Activated CD4-positive, alpha-beta T cell treated with anti-CD3 and anti-CD28 coated beads, Interleukin-2, amount 10 ng/mL, durations not matched to agents 24 days and 14 days (primary cell): ENCODE measurements around the gene VPS41. TPM values are rescaled to one million over a fixed set of nuclear protein-coding genes. Genes with fewer than 3 reads are reported as not detected.

Source experiments
- DNase-seq: peaks from one replicate; pipeline ENCODE4 v3.0.0; 2022
- H3K27ac Mint-ChIP-seq: one replicate; pipeline ENCODE4 v1.8.0; 2022; ENCODE audit warnings: mild to moderate bottlenecking, mixed read lengths
- H3K27me3 Mint-ChIP-seq: one replicate; pipeline ENCODE4 v1.8.0; 2022; ENCODE audit warnings: mixed read lengths
- H3K36me3 Mint-ChIP-seq: one replicate; pipeline ENCODE4 v1.8.0; 2022; ENCODE audit warnings: low read depth, mild to moderate bottlenecking, mixed read lengths
- H3K4me1 Mint-ChIP-seq: one replicate; pipeline ENCODE4 v1.8.0; 2021; ENCODE audit warnings: mixed read lengths
- H3K4me3 Mint-ChIP-seq: one replicate; pipeline ENCODE4 v1.8.0; 2022; ENCODE audit warnings: mild to moderate bottlenecking, moderate library complexity, mixed read lengths
- H3K9me3 Mint-ChIP-seq: one replicate; pipeline ENCODE4 v1.8.0; 2021; ENCODE audit warnings: mixed read lengths
- intact Hi-C: fragments of 100-400 bp; cut with micrococcal nuclease; formaldehyde crosslinking; loops from one replicate; pipeline ENCODE4 v1.15.1; 2023
- total RNA-seq: library from RNA; stranded (reverse); gene quantifications from 2 replicates; pipeline ENCODE4 v1.2.3, GENCODE V29; 2022

The VPS41 gene
- total RNA-seq, 1 donor from 2014 or later: 58.4 TPM

DNA sequence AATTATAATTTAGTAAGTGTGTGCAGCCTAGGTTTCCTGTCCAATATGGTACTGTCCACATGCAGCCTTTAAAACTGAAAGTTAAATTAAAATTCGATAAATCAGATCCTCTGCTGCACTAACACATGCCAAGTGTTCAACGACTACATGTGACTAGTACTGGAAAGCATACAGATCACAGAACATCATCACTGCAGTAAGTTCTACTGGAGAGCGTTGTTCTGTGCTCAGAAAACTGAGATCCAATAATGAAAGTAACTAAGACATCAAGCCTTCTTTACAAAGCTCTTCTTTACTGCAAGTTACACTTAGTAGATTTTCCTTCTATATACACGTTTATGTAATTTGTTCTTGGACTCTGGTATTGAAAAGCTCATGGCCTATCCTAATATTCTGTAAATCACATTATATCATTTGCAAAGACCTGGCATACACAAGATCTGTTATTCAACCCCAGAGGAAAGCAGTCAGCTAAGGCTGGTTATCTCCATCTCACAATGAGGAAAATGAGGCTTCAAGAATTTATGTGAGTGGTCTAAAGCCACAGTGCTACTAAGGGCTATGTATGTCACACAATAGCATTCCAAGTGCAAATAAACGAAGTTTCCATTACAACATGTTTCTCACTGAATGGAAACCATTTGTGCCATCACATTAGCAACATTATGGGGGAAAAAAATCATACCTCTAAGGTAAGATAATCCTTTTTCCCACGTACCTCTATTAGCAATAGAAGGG lies 77.6 kb downstream of the VPS41 start:
- intact Hi-C loops: no loop called here
- DNase-seq: no peak
- no peaks in the 10 kb centered on the region for H3K36me3 Mint-ChIP-seq
- no peak overlapping the region for H3K27ac Mint-ChIP-seq
- H3K9me3 Mint-ChIP-seq: no peaks in the 10 kb centered on the region
- H3K4me1 Mint-ChIP-seq: no peaks in the 10 kb centered on the region
- no peaks in the 10 kb centered on the region for H3K27me3 Mint-ChIP-seq
- no peak overlapping the region for H3K4me3 Mint-ChIP-seq

DNA sequence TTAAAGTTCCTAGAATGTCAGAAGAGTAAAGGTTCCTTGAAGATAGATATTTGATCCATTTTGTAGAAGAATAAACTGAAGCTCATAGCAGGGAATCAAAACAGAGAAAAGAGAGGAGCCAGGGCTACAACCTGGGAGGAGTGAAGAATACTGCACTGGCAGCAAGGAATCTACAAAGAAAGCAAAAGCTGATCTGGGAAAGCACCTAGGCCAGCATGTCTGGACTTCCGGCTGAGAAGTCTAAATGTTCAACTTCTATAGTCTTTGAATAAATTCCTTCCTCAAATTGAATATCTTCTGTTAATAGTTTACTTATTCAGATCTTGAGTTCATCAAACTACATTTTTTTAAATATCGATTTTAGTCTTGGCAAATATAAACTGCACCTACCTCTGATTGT lies 78.2 kb downstream of the VPS41 start:
- H3K27ac Mint-ChIP-seq: no peak overlapping the region
- no peak overlapping the region for H3K4me3 Mint-ChIP-seq
- H3K36me3 Mint-ChIP-seq: no peaks in the 10 kb centered on the region
- no peaks in the 10 kb centered on the region for H3K9me3 Mint-ChIP-seq
- no peaks in the 10 kb centered on the region for H3K4me1 Mint-ChIP-seq
- no peak for DNase-seq
- no peaks in the 10 kb centered on the region for H3K27me3 Mint-ChIP-seq
- intact Hi-C loops: no loop called here

DNA sequence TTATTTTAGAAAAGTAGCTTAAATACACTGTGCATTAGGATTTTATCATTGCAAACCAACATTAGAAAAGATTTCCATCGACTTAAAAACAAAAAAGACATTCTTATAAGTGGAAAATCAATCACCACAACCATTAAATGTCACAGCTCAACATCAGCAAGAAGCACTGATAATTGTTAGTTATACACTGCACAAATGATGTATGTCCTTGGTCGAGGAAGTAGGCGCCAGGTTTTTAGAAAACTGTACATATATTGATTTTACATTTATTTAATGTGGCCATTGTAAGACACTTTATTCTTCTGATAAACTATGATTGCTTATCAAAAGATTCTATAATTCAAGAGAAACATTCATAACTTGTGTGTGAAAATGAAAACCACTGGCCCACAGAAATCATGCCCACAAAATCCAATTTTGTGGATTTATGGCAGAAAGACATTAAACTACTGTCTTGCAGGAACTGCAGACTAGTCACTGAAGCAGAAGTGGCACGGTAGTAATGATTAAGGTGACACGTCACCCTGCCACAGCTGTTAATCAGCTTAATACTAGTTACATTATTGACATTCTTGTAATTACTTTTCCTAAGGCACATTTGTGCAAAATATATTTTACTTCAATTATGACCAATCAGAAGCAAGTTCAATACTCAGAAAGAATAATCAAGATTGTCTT lies 79.4 kb downstream of the VPS41 start:
- Mint-ChIP-seq H3K4me1 (no peaks in the 10 kb centered on the region), H3K36me3 (no peaks in the 10 kb centered on the region), H3K27me3 (no peaks in the 10 kb centered on the region), H3K27ac (no peak overlapping the region), H3K9me3 (no peaks in the 10 kb centered on the region), H3K4me3 (no peak overlapping the region)
- intact Hi-C loops: no loop called here
- DNase-seq: no peak

DNA sequence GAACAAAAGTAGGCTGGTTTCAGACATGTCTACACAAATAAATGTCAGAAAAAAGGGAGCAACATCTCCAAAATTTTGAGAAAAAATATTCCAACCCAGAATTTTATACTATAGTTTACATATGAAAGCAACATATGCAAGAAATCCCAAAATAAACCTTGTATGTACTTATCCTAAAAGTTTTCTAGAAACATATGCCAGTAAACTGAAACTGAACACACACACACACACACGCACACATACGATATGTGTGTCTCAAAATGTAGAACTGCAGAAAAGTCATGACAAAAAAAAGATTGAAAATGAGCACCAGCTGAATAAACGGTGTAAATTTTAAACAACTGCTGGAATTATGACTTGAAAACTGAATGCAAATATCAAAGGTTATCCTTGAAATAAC lies 81.0 kb downstream of the VPS41 start:
- Mint-ChIP-seq H3K27ac (no peak overlapping the region), H3K4me3 (no peak overlapping the region), H3K27me3 (no peaks in the 10 kb centered on the region), H3K9me3 (no peaks in the 10 kb centered on the region), H3K36me3 (no peaks in the 10 kb centered on the region), H3K4me1 (no peaks in the 10 kb centered on the region)
- DNase-seq: no peak
- intact Hi-C loops: no loop called here

DNA sequence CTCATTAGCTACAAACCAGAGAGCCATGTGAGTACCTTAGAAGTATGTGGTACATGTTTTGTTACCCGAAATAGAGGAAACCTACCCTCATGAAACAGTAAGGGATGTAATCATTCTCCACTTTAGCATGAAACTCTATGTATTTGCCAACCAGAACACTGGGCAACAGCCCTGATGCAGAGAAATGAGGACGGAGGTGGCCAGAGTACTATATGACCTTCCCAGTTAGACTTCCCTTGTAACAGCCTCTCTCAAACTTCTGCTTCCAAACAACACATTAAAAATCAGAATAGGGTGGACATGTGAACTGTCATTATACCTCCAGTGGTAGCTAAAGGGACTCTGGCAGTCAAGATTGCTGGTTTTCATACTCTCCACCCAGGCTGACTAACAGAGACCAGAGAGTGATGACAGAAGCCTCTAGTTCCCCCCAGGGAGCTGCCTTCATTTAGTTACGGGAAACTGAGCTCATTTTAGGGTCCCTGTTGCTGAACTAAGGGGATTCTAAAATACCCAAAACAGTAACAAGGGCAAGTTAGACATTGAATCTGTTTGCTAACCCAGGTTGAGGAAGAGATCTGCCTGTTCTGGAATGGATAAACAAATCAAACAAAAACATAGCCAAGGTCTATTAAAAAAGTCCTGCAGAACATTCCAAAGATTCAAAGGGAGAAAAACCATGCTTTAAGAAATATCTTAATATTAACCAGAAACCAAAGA lies 83.1 kb downstream of the VPS41 start:
- DNase-seq: no peak
- Mint-ChIP-seq H3K36me3 (no peaks in the 10 kb centered on the region), H3K27me3 (no peaks in the 10 kb centered on the region), H3K4me1 (no peaks in the 10 kb centered on the region), H3K4me3 (no peak overlapping the region), H3K9me3 (no peaks in the 10 kb centered on the region), H3K27ac (no peak overlapping the region)
- intact Hi-C loops: no loop called here

DNA sequence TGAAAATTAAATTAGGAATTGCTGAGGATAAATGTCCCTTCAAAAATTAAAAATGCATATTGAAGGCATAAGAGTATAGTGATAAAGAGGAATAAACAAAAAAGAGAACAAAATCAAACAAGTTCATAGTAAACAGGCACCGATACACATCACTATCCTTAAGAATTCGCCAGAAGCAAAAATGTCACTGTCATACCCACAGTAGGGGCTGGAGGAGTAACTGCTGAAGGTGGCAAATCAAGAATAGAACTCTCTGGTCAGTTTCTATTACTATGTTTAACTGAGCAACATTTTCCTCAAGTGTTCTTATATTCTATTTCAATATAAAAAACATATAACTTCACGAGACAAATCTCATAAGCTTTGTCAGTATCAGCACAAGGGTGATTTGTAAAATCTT lies 84.0 kb downstream of the VPS41 start:
- no peak overlapping the region for H3K27ac Mint-ChIP-seq
- no peak overlapping the region for H3K4me3 Mint-ChIP-seq
- H3K9me3 Mint-ChIP-seq: no peaks in the 10 kb centered on the region
- no peaks in the 10 kb centered on the region for H3K4me1 Mint-ChIP-seq
- intact Hi-C loops: no loop called here
- H3K36me3 Mint-ChIP-seq: no peaks in the 10 kb centered on the region
- H3K27me3 Mint-ChIP-seq: no peaks in the 10 kb centered on the region
- no peak for DNase-seq

DNA sequence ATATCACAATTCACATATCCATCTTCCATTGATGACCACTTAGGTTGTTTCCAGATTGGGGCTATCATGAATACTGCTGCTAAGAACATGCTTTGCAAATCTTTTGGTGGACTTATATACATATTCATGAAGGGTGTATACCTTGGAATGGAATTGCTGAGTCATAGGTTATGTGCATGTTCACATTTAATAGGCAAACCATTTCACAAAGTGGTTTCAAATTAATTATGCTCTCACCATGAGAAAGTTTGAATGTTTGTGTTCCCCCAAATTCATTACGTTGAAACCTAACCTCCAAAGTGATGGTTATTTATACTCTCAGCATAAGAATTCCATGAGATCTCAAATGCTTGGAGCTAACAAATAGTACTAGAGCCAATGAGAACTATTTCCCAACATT lies 86.4 kb downstream of the VPS41 start:
- Mint-ChIP-seq H3K4me3 (no peak overlapping the region), H3K4me1 (no peaks in the 10 kb centered on the region), H3K9me3 (no peaks in the 10 kb centered on the region), H3K36me3 (no peaks in the 10 kb centered on the region), H3K27me3 (no peaks in the 10 kb centered on the region), H3K27ac (no peak overlapping the region)
- intact Hi-C loops: no loop called here
- DNase-seq: no peak

DNA sequence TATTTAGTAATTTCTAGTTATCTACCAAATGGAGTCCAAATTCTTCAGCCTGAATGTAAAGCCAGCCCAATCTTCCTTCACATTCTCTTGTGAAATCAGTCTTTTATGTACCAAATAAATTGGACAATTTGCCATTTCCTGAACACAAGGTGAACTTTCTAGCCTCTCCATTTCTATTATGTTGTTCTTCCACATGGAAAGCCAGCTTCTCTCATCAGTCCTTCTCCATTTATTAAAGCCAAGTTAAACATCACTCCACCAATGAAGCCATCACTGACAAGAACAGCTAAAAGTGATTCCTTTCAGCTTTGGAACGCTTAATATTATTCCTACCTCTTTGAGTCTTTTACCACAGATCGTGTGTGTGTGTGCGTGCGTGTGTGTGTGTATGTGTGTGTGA lies 88.4 kb downstream of the VPS41 start:
- no peaks in the 10 kb centered on the region for H3K27me3 Mint-ChIP-seq
- no peak overlapping the region for H3K4me3 Mint-ChIP-seq
- peaks cover 2% of the 10 kb centered on the region for H3K36me3 Mint-ChIP-seq
- DNase-seq: no peak
- H3K27ac Mint-ChIP-seq: no peak overlapping the region
- intact Hi-C loops: no loop called here
- H3K4me1 Mint-ChIP-seq: no peaks in the 10 kb centered on the region
- H3K9me3 Mint-ChIP-seq: no peaks in the 10 kb centered on the region

DNA sequence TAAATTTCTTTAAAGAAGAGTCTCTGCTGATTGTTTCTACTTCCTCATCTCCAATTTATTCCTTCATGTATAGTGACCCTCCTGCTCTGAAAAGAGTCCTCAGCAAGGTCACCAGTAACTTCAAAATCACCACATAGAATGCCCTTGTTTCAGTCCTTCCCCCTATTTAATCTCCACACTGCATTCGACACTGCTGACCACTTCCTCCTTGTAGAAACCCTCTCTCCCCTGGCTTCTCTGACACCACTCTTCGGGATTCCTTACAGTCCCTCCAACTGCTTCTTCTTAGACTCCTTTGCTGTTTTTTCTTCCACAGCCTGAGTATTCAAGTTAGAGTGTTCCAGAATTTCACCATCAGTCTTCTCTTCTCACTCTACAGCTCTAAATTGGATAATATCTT lies 89.5 kb downstream of the VPS41 start:
- H3K36me3 Mint-ChIP-seq: peaks cover 2% of the 10 kb centered on the region
- H3K27me3 Mint-ChIP-seq: no peaks in the 10 kb centered on the region
- H3K9me3 Mint-ChIP-seq: no peaks in the 10 kb centered on the region
- H3K4me3 Mint-ChIP-seq: no peak overlapping the region
- H3K4me1 Mint-ChIP-seq: no peaks in the 10 kb centered on the region
- H3K27ac Mint-ChIP-seq: no peak overlapping the region
- intact Hi-C loops: no loop called here
- DNase-seq: no peak

DNA sequence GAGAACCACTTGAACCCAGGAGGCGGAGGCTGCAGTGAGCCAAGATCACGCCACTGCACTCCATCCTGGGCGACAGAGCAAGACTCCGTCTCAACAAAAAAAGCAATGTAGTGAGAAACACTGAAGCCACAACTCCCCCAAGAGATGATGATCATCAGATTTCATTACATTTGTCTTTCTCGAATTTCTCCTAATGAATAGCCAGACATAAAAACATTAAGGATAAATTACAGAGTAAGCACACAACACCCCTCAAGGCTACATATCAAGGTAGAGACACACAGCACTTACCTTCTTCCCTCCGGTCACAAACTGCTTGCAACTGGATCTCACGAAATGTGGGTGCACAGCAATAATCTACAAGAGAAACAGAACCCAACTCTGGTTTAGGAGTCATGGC lies 91.5 kb downstream of the VPS41 start:
- no peak overlapping the region for H3K4me3 Mint-ChIP-seq
- peaks cover 4% of the 10 kb centered on the region for H3K36me3 Mint-ChIP-seq
- intact Hi-C loops: no loop called here
- no peak overlapping the region for H3K27ac Mint-ChIP-seq
- H3K9me3 Mint-ChIP-seq: no peaks in the 10 kb centered on the region
- DNase-seq: no peak
- H3K27me3 Mint-ChIP-seq: no peaks in the 10 kb centered on the region
- H3K4me1 Mint-ChIP-seq: no peaks in the 10 kb centered on the region

DNA sequence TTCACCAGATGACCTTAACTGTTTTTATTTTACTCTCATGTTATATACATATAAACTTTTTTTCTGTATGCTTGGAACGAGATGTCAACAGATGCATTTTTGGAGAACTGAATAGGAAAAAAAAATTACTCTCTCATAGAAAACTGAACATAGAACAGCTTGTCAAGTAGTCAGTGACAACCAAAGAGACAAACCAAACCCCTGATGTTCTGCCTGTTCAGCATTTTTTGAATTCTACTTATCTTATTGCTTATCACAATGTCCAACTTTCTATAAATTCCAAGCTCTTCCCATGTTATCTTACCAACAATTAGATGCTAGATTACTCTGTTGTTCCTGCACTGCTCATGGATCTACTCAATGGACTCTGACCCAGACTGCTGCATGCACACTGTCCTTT lies 95.2 kb downstream of the VPS41 start:
- no peaks in the 10 kb centered on the region for H3K4me1 Mint-ChIP-seq
- no peak overlapping the region for H3K4me3 Mint-ChIP-seq
- intact Hi-C loops: no loop called here
- H3K27ac Mint-ChIP-seq: no peak overlapping the region
- no peaks in the 10 kb centered on the region for H3K27me3 Mint-ChIP-seq
- no peaks in the 10 kb centered on the region for H3K9me3 Mint-ChIP-seq
- no peak for DNase-seq
- peaks cover 4% of the 10 kb centered on the region for H3K36me3 Mint-ChIP-seq

DNA sequence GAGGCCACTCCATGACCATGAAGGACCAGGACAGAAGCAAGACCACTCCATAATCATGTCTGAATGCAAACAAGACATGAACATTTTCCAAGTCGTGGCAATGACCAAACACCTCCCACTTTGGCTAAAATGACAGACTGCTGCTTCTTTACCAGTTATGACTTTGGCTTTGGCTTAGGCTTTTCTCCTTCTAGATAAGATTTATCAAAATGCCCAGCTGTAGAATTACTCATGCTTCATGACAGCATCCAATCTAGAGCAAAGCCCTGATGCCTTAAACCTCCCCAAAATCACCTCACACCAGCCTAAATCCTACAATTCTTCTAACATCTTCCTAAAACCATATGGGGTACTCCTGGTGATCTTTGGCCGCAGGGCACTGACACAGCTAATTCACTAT lies 102.1 kb downstream of the VPS41 start:
- Mint-ChIP-seq H3K36me3 (no peaks in the 10 kb centered on the region), H3K27me3 (no peaks in the 10 kb centered on the region), H3K4me3 (no peak overlapping the region), H3K9me3 (no peaks in the 10 kb centered on the region), H3K4me1 (no peaks in the 10 kb centered on the region), H3K27ac (no peak overlapping the region)
- no peak for DNase-seq
- intact Hi-C loops: no loop called here

DNA sequence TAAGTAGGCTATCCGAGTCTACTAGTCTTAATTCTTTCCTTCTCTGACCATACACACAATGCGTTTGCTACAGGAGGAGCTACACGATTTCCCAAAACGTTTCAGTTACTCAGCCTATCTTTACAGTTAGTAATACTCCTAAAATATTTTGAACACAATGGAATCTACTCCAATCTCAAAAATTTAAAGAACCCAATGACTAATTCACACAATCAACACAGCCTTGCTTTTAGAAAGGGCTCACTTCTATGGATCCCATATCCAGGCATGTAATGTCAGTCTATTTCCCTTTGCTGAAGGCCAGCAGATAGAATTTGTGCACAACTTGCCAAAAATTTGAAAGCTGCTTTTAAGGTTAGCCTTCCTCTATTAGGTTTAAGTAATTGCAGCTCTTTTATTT lies 107.2 kb downstream of the VPS41 start:
- no peaks in the 10 kb centered on the region for H3K4me1 Mint-ChIP-seq
- no peak overlapping the region for H3K4me3 Mint-ChIP-seq
- H3K27ac Mint-ChIP-seq: no peak overlapping the region
- DNase-seq: no peak
- H3K9me3 Mint-ChIP-seq: no peaks in the 10 kb centered on the region
- no peaks in the 10 kb centered on the region for H3K36me3 Mint-ChIP-seq
- no peaks in the 10 kb centered on the region for H3K27me3 Mint-ChIP-seq
- intact Hi-C loops: no loop called here

DNA sequence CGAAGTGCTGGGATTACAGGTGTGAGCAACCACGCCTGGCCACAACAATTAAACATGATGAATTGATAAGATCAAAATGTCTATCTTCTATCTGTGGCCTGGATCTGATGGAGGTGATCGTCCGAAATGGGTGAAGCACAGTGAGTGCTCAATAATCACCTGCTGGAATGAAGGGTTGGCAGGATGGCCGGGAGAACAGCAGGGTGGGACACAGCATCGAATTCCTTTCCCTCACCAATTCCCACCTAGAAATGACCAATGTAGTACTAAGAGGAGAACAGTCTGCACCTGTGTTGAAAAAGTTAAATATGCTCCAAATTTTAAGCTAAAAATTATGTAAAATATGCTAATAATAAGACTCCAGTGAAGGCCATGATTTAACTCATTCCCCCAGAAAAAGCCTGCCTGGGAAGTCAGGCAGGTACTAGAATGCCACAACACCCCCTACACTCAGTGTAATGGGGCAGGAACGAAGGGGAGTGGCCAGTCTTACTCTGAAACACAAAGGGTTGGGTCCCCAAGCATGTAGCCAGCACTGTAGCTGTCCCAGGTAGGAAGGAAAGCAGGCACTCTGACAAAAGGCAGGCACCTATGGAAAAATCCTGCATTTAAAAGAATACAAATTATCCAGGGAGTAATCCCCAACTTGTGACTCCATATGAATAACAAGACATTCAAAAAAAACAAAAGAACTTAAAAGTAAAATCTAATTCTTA lies 110.3 kb downstream of the VPS41 start:
- intact Hi-C loops: loop anchor here (5.0 kb wide), 1 partner anchor 109 kb away; the partner anchor contains the start of gene VPS41
- peaks cover 4% of the 10 kb centered on the region for H3K36me3 Mint-ChIP-seq
- no peak for DNase-seq
- H3K4me3 Mint-ChIP-seq: no peak overlapping the region
- H3K27me3 Mint-ChIP-seq: no peaks in the 10 kb centered on the region
- H3K9me3 Mint-ChIP-seq: no peaks in the 10 kb centered on the region
- H3K4me1 Mint-ChIP-seq: no peaks in the 10 kb centered on the region
- H3K27ac Mint-ChIP-seq: no peak overlapping the region
